Stimulated activated CD4-positive, alpha-beta T cell treated with anti-CD3 and anti-CD28 coated beads, TNF-alpha, amount 100 ng/mL, for 48 hours (primary cell): ENCODE data around the gene AHRR.
"Not testable (repeated sequence)": the region's sequence is repeated elsewhere in the genome, so short reads cannot be mapped to it uniquely, and the experiment has no call there.

Source experiments
- DNase-seq, 3 donors: peaks; one replicate each; pipeline ENCODE4 v3.0.0-alpha.2; 2020; ENCODE audit warnings: low read depth in 3 of 3

AHRR gene

DNA sequence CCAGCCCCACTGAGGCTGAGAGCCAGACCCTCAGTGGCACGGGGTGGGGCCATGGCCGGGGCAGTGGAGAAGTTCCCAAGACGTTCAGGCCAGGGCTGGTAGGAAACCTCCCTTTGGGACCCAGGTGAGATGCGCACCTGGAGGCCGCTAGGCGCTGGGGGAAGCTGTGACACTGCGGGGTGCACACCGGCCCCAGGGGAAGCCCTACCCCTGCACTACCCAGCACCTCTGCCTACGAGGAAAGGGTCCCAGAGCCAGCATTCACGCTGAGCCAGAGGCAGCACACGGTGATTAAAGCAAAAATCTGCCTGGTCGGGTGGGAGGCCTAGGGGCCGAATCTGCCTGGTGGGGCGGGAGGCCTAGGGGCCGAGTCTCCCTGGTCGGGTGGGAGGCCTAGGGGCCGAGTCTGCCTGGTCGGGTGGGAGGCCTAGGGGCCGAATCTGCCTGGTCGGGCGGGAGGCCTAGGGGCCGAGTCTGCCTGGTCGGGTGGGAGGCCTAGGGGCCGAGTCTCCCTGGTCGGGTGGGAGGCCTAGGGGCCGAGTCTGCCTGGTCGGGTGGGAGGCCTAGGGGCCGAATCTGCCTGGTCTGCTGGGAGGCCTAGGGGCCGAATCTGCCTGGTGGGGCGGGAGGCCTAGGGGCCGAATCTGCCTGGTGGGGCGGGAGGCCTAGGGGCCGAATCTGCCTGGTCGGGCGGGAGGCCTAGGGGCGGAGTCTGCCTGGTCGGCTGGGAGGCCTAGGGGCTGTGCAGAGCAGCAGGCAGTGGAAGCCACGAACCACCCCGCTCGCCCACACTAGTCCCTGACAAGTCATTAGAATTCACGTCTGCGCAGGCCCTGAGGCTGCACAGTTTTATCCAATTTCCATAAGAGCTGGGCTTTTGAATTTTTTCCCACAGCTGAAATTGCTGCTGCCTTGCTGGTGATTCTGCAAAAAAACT is 93.7 kb downstream of the AHRR start:
- DNase-seq, result not testable (repeated sequence)

DNA sequence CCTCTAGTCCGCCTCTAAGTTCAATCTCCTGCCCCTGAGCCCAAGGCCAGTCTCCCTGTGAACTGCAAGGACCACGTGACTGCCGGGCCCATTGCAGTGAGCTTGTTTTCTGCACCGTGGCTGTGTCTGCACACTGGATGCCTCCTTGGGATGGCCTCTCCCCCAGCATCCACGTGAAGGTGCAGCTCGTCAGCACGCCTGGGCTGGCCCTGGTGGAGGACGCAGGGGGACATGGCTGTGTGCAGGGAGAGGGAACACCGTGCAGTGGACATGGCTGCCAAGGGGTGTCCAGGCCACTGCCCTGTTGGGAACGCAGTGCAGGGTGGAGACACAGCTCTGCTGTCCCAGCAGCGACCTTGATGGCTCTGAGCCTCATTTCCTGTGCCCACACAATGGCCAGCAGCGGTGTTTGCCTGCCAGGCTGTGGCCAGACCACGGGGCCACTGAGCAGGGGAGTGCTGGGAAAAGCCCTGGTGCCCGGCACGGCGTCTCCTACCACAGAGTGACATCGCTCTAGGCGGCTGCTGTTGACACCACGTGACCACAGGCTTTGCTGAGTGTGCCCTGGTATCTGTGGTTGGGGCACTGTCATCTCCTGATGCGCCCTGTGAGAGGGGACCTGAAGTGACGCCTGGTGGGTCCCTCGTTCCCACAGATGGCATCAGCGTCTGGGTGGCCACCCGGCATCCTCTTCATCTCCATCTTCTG is 94.6 kb downstream of the AHRR start:
- DNase-seq, result no peak

DNA sequence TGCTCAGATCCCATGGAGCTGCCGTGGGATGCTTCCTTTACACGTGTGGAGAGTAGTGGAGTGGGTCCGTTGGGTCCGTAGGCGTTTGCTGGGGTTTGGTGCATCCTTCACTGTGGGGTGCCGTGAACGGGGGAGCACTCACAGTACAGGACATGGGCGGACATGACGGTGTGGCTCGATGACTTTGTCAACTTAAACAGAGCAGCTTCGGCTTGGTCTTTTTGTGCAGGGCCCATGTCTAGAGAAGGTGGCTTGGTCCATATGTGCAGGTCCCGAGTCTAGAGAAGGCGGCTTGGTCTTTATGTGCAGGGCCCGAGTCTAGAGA is 95.1 kb downstream of the AHRR start:
- DNase-seq, result no peak

DNA sequence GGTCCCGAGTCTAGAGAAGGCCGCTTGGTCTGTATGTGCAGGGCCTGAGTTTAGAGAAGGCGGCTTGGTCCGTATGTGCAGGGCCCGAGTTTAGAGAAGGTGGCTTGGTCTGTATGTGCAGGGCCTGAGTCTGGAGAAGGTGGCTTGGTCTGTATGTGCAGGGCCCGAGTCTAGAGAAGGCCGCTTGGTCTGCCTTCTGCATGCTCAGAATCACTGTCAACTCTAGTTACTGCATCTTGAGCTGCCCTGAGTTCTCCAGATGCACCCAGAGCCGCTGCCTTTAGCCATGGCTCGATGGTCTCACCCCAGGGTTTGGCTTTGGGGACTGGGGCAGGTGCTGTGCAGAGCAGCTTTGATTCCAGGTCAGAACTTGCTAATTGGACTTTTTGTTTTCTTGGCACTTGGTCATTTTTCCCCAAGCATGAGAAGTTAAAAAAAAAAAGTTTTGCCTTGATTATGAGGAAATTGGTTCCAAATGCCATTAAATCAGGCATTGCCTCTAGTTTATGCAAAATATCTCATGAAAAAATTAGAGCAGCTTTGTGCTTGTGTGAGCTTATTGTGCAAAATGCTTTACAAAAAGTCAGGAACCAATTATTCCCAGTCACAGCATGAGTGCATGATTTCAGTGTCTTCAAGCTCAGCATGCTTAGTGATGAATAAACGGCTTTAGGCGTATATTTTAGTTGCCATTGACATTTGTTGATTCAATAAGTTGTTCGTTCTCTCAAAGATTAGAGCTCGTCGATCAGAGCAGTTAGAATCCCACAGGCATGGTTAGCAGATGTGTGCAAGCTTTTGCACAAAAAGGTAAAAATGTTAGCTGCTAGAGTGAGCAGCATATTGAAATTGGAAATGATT is 96.0 kb downstream of the AHRR start:
- DNase-seq, result no peak

DNA sequence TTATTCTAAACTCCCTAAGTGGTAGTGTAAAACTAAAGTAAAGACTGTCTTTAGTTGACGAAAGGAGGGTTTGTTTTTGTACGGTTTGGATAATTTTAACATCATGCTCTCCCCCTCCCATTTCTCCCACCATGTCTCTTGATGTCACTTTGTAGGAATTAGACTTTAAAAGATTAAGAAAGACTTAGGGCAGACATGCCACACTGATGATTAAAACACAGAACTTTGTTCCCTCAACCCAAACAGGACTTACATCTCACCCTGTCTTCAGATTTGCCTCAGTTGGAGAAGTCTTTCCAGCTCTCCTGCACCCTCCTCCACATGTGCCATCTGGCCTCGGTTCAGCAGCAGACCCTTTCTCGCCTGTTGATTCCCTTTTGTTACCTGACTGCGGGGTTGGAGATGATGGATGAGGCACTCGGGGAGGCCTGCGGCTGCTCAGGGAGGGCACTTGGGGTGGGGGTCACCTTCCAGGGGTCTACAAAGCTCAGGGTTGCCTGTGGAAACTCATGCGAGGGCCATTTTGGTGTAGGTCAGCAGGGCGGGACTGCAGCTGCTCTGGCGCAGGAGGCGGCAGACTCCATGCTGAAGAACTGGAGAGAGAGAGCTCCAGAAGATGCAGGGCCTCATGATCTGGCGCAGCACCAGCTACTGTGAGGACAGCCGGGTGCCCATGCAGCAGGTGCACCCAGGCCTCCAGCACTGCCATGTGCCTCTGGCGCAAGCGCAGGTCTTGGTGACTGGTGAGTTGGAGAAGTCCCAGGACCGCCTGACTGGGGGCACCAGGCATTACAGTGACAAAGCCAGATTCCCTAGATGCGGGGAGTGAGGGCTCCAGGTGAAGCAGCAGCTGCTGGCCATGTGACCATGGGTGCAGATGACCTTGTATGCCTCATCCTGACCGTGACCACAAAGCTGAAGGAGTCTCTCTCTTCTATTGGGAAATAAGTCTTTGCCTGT is 96.9 kb downstream of the AHRR start:
- no peak for DNase-seq

DNA sequence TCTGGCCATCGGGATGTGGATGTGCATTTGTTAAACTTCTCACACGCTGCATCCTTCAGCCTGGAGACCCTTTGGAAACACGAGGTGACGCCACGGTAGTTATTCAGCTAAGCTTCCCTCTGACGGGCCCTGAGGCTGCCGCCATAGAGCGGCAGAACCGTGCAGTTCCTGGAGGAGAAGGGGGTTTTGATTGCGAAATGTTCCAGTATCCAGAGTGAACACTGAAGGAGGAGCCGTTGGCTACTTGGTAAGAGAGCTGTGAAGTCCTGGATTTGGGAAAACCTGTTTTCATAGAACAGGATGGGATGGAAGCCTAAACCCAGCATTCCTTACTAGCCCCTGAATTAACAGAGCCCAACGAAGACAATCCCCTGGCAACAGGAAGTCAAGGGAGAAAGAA is 98.5 kb downstream of the AHRR start:
- no peak for DNase-seq

DNA sequence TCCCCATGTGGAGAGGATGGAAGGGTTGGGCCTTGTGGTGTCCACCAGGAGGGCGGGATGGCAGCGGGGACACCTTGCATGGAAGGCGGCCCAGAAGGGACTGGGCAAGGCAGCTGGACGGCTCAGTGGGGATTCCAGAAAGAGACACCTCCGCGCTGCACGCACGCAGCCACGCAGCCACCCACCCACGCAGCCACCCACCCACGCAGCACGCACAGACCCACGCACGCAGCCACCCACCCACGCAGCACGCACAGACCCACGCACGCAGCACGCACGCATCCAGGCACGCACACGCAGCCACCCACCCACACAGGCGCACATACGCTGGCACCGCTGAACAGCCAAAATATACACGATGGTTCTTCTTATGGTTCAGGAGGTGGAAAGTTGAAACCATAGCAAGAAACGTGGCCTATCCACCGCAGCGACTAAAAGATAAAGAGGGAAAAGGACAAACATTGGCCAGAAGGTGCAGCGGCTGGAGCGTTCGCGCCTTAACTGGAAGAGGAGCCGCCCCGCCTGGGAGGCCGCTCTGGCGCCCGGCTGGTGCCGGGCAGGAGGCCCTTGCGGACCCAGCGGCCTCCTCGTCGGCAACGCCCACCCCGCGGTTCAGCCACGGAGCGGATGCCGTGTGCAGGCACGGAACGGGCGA is 99.2 kb downstream of the AHRR start:
- DNase-seq, result no peak

DNA sequence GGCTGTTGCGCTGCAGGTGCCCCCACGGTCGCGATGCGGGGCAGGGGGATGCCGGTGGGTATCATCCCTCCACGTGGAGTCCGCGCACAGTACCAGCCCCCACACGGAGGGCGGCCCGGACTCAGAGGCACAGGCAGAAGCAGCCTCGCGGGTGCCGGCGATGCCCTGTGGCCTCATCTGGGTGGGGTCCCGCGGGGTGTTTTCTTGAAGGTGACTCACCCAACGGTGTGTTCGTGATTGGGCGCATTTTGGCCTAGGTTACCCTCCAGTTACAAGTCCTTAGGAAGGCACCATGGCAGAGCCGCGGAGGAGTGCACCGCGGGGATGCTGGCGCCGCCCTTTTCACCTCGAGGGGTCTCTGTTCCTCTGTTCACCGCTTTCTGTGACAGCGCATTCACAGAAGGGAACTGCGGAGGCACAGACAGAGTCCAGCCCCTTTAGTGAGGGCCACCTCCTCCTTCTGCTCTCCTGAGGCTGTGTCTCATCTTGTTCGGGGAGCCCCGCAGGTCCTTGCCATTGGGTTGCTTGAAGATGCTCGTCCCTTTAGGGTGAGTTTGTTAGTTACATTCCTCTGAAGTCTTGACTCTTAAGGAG is 99.9 kb downstream of the AHRR start:
- DNase-seq, result no peak

DNA sequence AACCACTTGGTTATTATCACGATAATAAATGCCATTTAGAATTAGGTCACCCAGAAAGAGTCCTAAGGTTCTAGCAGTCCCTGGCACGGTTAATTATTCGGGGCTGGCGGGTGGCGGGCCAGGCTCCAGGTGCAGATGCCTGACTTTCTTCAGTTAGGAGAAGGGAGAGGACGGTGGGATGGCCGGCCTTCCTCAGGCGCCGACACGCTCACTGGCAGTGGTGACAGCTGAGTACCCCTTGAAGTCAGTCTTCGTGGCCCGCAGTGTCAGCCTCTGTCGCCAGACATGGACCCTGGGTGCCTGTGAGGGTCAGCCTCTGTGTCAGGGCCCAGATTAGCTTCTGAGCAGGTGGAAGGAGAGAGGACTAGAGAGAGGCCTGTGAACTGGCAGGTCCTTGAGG is 100.4 kb downstream of the AHRR start:
- DNase-seq, result no peak

DNA sequence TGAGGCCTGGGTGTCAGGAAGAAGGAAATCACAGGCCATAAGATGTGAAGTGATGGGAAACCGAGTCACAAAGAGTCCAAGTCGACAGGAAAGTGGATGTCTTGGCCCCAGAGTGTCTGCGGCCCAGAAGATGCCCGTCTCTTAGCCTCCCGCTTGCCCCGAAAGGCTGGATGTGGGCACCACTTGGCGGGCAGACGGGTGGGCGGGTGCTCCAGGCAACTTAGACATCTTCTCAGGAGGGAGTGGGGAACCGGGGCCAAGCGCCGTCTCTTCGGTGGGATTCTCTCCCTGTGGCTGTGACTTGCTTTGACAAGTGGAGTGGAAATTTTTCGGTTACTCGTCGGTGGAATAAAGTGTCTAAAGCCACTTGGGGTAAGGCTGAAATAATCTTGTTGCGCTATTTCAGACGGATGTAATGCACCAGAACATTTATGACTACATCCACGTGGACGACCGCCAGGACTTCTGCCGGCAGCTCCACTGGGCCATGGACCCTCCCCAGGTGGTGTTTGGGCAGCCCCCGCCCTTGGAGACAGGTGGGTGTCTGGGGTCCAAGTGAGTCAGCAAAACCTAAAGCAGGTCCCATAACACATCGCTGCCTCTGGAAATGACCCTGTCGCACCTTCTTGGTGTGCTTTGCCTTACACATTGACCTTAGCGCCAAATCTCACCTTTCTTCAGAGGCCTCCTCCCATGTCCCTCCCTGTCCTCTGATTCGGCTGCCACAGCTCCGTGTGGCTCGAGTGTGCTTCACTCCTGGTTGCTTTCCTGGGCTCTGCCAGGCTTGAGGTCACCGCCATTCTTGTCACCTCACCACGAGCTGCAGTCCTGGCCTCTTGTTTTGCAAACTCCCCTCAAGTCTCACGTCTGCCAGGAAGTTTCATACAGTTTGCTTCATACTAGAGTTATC is 101.1 kb downstream of the AHRR start:
- no peak for DNase-seq

DNA sequence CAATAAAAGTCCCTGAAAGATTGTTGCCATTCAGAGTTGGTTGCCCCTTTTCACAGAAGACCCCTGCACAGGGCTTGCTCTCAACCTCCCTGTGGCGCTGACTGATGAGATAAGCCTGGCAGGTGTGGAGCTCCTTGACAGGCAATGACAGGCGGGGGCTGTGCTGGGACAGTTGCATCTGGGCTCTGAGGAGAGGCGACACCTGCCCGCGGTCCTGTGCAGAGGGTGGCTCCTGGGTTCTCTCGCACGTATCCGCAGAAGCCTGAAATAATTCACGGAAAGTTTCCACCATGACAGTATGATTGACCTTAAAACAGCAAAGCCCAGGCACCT is 101.7 kb downstream of the AHRR start:
- no peak for DNase-seq

DNA sequence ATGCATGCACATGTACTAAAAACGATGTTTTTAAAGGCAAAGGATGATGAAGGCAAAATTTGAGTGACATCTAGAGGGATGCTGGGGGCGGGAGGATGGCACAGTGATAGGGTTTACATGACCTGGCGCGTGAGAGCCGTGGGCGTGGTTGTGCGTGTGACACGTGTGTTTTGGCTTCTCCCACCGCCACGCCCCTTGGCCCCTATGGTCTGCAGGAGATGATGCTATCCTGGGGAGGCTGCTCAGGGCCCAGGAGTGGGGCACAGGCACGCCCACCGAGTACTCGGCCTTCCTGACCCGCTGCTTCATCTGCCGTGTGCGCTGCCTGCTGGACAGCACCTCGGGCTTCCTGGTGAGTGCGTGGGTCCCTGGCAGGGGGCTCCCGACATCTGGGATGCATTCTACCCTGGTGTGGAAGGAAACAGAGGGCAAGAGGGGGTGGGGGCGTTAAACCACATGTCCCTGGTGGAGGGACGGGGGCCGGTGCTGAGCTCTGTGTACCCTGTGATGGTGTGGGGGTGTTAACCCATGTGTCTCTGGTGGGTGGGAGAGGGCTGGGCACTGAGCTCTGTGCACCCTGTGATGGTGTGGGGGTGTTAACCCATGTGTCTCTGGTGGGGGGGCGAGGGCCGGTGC is 102.2 kb downstream of the AHRR start:
- no peak for DNase-seq

DNA sequence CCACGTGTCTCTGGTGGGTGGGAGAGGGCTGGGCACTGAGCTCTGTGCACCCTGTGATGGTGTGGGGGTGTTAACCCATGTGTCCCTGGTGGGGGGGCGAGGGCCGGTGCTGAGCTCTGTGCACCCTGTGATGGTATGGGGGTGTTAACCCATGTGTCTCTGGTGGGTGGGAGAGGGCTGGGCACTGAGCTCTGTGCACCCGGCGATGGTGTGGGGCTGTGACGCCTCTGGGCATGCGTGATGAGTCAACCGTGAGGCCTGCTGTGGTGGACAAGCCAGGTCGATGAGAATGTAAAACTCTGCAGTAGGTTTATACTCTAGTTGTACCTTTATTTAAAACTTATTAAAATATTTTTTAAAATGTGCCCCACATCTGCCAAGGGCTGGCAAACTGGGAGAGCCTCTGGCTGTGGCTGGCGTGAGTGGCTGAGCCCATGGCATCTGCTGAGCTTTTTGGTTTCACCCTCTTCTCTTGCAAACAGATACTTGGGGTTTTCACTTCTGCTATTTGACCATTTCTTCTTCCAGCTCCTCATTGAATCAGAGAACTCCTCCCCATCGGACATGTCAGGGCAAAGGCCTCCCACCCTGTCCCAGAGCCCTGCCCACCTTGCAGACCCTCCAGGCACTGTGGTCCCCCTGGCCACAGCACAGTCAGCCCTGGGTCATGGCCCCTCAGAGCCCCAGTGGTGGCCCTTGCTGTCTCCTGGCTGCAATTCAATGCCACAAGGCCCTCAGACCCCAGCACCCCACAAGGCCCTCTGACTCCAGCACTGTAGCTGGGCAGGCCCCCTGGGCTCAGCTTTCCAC is 103.0 kb downstream of the AHRR start:
- DNase-seq, result no peak

DNA sequence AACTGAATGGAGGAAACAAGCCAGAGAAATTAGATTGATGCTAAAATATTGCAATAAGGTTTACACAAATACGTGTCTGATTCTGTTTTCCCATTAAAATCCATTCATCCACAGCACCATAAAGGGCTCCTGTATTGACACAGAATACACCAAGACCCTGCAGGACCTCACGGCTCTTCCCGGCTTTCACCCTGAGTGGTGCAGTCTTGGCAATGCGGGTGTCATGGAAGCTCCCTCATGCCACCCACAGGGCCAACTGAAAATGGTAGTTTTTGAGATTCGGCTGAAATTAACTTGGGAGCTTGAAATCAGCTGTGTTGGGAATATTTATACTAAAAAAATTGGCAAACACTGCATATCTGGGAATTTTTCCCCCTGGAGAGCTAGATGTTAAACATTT is 104.2 kb downstream of the AHRR start:
- no peak for DNase-seq

DNA sequence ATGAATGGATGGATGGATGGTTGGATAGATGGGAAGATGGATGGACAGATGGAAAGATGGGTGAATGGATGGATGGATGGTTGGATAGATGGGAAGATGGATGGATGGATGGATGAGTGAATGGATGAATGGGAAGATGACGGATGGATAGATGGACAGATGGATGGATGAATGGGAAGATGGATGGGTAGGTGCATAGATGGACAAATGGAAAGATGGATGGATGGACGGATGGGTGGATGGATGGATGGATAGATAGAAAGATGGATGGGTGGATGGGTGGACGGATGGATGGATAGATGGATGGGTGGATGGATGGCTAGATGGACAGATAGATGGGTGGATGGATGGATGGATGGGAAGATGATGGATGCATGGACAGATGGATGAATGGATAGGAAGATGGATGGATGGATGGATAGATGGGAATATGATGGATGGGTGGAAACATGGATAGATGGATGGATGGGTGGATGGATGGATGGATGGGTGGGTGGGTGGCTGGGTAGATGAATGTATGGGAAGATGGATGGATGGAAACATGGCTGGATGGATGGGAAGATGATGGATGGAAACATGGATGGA is 105.0 kb downstream of the AHRR start:
- no peak for DNase-seq

DNA sequence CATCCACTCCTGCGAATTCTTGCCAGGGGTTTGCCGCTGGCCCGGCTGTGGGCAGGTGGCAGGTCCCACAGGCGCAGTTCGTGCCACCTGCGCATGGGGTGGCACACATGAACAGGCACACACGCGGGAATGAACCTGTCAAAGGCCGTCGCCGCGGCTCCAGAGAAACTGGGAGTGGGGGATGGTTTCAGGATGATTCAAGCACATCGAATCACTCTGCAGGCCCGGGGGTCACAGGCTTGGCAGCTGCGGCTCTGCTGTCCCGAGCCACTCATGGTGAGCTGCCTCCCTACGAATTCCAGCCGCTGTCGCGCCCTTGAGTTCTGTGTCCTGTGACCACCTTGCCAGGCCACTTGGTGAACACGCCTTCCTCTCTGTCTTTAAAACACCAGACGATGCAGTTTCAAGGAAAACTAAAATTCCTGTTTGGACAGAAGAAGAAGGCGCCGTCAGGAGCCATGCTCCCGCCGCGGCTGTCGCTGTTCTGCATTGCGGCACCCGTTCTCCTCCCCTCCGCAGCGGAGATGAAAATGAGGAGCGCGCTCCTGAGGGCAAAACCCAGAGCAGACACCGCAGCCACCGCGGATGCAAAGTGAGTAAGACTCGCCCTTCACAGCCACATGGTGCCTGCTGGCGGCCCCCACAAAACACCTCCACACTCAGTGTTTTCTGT is 106.0 kb downstream of the AHRR start:
- DNase-seq, result no peak

DNA sequence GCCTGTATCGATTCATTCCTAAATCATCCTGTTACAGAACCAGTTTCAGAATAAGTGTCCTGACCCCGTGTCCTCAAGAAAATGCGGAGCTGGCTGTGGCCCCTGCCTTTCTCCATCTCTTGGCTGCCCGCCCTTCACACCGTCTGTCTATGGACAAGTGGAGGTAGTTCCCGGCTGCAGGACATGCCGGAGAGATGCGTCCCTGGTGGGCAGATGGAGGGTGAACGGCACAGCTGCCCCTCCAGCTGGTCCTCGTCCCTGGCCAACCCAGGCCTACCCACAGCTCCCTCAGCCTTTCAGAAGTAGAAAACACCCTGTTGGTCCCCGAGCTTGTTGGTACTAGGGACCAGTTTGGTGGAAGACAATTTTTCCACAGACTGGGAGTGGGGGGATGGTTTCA is 106.7 kb downstream of the AHRR start:
- DNase-seq, result no peak
